OCI-LY1 (cell line): ENCODE results near the gene CFAP74.

Source experiments
- EZH2 ChIP-seq: fragments of 200-600 bp; sonication (generic), shearing (Covaris generic); IDR thresholded peaks from 2 replicates; pipeline ENCODE4 v1.8.0; 2017; ENCODE audit warnings: borderline replicate concordance, mixed run types, mild to moderate bottlenecking, antibody characterized with exemption, low read length, moderate library complexity, mixed read lengths
- TF ChIP-seq, protein P1 (sequence below): fragments of 200-600 bp; sonication (generic), shearing (Covaris generic); IDR thresholded peaks from 2 replicates; pipeline ENCODE4 v1.5.1; 2017; ENCODE audit warnings: mild to moderate bottlenecking, antibody characterized with exemption, low read length, moderate library complexity, mixed read lengths

DNA sequence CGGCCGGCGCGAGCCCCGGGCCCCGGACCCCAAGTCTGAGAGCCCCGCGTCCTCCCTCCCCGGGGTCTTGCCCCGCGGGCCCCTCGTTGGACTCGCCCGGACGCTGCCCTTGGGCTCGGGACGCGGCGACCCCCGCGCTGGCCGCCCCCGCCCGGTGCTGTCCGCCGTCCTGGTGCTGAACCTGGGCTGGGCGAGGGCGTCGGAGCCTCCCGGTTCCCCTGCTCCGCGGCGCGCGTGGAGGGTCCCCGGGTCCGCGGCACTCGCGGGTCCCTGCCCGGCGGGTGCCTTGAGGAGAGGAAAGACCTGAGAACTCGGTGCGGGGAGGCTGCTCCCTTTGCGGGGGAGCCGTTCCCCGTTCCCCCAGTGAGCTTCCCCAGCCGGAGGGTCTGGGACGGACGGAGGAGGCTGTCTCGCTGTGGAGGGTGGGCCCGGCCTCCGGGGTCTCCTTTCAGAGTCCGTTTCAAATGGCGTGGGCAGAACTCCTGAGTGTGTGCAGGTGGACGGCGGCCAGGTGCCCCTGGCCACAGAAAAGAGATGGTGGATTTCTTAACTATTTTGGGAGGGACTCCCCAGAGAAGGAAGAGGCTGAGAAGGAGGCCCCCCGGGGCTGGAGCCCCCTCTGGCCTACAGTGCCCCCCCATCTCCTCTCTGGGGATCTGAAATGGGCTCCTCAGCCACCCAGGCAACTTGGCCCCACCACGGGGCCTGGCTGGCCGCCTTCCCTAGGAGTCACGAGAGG is 16.2 kb upstream of the CFAP74 start:
- TF ChIP-seq, protein P1, sequence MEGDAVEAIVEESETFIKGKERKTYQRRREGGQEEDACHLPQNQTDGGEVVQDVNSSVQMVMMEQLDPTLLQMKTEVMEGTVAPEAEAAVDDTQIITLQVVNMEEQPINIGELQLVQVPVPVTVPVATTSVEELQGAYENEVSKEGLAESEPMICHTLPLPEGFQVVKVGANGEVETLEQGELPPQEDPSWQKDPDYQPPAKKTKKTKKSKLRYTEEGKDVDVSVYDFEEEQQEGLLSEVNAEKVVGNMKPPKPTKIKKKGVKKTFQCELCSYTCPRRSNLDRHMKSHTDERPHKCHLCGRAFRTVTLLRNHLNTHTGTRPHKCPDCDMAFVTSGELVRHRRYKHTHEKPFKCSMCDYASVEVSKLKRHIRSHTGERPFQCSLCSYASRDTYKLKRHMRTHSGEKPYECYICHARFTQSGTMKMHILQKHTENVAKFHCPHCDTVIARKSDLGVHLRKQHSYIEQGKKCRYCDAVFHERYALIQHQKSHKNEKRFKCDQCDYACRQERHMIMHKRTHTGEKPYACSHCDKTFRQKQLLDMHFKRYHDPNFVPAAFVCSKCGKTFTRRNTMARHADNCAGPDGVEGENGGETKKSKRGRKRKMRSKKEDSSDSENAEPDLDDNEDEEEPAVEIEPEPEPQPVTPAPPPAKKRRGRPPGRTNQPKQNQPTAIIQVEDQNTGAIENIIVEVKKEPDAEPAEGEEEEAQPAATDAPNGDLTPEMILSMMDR = no peak
- TF ChIP-seq EZH2 = no peak
